Neural crest cell (in vitro differentiated cells): Measurements from ENCODE around the gene TNFRSF21. TPM values are rescaled to one million over a fixed set of nuclear protein-coding genes. Genes with fewer than 3 reads are reported as not detected.

Experiments
- DNase-seq: peaks from one replicate; pipeline ENCODE4 v3.0.0; 2021; ENCODE audit warnings: low read depth, mixed read lengths, low spot score
- H3K27ac Mint-ChIP-seq: one replicate; pipeline ENCODE4 v1.8.0; 2021; ENCODE audit warnings: mild to moderate bottlenecking, mixed read lengths; ENCODE audit not compliant: unreplicated experiment
- H3K27me3 Mint-ChIP-seq: 2 replicates; pipeline ENCODE4 v1.8.0; 2021; ENCODE audit warnings: low read depth, mild to moderate bottlenecking, mixed read lengths
- H3K36me3 Mint-ChIP-seq: 2 replicates; pipeline ENCODE4 v1.8.0; 2021; ENCODE audit warnings: low read depth, mild to moderate bottlenecking, mixed read lengths
- H3K4me1 Mint-ChIP-seq: 2 replicates; pipeline ENCODE4 v1.8.0; 2021; ENCODE audit warnings: mixed read lengths
- H3K4me3 Mint-ChIP-seq: one replicate; pipeline ENCODE4 v1.8.0; 2021; ENCODE audit warnings: mild to moderate bottlenecking, mixed read lengths
- H3K9me3 Mint-ChIP-seq: 2 replicates; pipeline ENCODE4 v1.8.0; 2021; ENCODE audit warnings: mixed read lengths
- CTCF ChIP-seq: fragments of 200-600 bp; sonication (generic); conservative IDR thresholded peaks from 2 replicates; pipeline ENCODE4 v1.5.0; 2021; ENCODE audit warnings: antibody characterized with exemption, mild to moderate bottlenecking
- total RNA-seq: library from RNA; stranded (reverse); gene quantifications from 2 replicates; pipeline ENCODE4 v1.2.1, GENCODE V29; 2021

Gene TNFRSF21
- total RNA-seq, 1 donor from 2014 or later, result 19.8 TPM

DNA sequence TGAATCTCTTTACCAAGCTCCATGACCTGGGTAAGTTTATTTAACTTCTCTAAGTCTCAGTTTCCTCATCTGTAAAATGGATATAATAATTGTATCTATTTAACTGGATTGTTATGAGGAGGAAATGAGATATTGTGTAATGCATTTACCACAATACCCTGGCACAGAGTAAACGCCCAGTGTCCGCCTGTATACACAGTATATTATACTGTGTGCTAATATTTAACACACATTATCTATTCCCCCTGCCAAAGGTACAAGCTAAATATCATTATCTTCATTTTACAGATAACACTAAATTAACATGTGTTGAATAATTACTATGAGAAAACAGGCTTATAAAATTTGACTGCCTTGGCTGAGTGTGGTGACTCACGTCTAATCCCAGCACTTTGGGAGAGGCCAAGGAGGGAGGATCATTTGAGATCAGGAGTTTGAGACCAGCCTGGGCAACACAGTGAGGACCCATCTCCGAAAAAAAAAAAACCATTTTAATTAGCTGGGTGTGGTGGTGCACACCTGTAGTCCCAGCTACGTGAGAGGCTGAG is 38.7 kb upstream of the TNFRSF21 start:
- Mint-ChIP-seq H3K27ac (no peak overlapping the region), H3K4me1 (no peaks in the 10 kb centered on the region), H3K4me3 (no peak overlapping the region), H3K27me3 (no peaks in the 10 kb centered on the region), H3K9me3 (no peaks in the 10 kb centered on the region), H3K36me3 (no peaks in the 10 kb centered on the region)
- TF ChIP-seq CTCF, result no peak
- no peak for DNase-seq

GRCh38 chr6:47345761-47346160 is 36.1 kb upstream of the TNFRSF21 start:
- Mint-ChIP-seq H3K27ac (no peak overlapping the region), H3K4me3 (no peak overlapping the region), H3K9me3 (no peaks in the 10 kb centered on the region), H3K4me1 (no peaks in the 10 kb centered on the region), H3K36me3 (no peaks in the 10 kb centered on the region), H3K27me3 (no peaks in the 10 kb centered on the region)
- DNase-seq, result no peak
- TF ChIP-seq CTCF, result no peak

GRCh38 chr6:47344022-47344421 is 34.3 kb upstream of the TNFRSF21 start:
- DNase-seq, result no peak
- no peaks in the 10 kb centered on the region for H3K27me3 Mint-ChIP-seq
- H3K27ac Mint-ChIP-seq, result no peak overlapping the region
- no peaks in the 10 kb centered on the region for H3K4me1 Mint-ChIP-seq
- H3K9me3 Mint-ChIP-seq, result no peaks in the 10 kb centered on the region
- H3K4me3 Mint-ChIP-seq, result no peak overlapping the region
- H3K36me3 Mint-ChIP-seq, result no peaks in the 10 kb centered on the region
- no peak for TF ChIP-seq CTCF

GRCh38 chr6:47343600-47343999 is 33.9 kb upstream of the TNFRSF21 start:
- no peak for TF ChIP-seq CTCF
- DNase-seq, result no peak
- H3K4me3 Mint-ChIP-seq, result no peak overlapping the region
- no peaks in the 10 kb centered on the region for H3K4me1 Mint-ChIP-seq
- H3K9me3 Mint-ChIP-seq, result no peaks in the 10 kb centered on the region
- H3K36me3 Mint-ChIP-seq, result no peaks in the 10 kb centered on the region
- no peaks in the 10 kb centered on the region for H3K27me3 Mint-ChIP-seq
- H3K27ac Mint-ChIP-seq, result no peak overlapping the region

GRCh38 chr6:47342824-47343223 is 33.1 kb upstream of the TNFRSF21 start:
- DNase-seq, result no peak
- no peak for TF ChIP-seq CTCF
- Mint-ChIP-seq H3K9me3 (no peaks in the 10 kb centered on the region), H3K27ac (no peak overlapping the region), H3K4me3 (no peak overlapping the region), H3K27me3 (no peaks in the 10 kb centered on the region), H3K36me3 (no peaks in the 10 kb centered on the region), H3K4me1 (no peaks in the 10 kb centered on the region)

GRCh38 chr6:47337519-47337918 is 27.8 kb upstream of the TNFRSF21 start:
- H3K9me3 Mint-ChIP-seq, result no peaks in the 10 kb centered on the region
- no peak overlapping the region for H3K4me3 Mint-ChIP-seq
- H3K36me3 Mint-ChIP-seq, result no peaks in the 10 kb centered on the region
- H3K4me1 Mint-ChIP-seq, result no peaks in the 10 kb centered on the region
- DNase-seq, result no peak
- H3K27ac Mint-ChIP-seq, result no peak overlapping the region
- TF ChIP-seq CTCF, result no peak
- no peaks in the 10 kb centered on the region for H3K27me3 Mint-ChIP-seq
